ENCODE results near the gene APC. TPM values are rescaled to one million over a fixed set of nuclear protein-coding genes. Genes with fewer than 3 reads are reported as not detected.

Gene APC
- polyA plus RNA-seq, 1 experiment: 25.7 TPM

DNA sequence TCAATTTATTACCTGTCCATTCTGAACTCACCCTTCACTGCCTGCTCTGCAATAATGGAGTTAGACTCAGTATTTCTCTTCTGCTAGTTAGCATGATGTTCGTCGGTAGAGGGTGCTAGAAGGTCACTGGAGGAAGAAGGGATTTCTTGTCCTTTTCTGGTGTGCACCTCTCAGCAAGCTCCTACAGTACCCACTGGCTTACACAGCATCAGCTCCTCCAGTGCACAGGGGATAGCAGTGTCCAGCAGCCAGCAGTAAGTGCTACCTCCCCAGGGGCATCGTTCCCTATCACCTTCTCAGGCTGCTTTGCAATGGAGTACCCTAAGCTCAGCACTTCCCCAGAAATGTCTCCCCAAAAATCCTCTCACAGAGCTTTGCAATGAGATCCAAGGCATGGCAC is 45.9 kb upstream of the APC start:
- no peak for DNase-seq (ENCODE audit: low read depth, low spot score)
- Histone ChIP-seq H3K4me3 (ENCODE audit: low read depth, low read length) (no peak overlapping the region), H3K9me3 (ENCODE audit: control insufficient read depth, insufficient read depth, low read length) (no peaks in the 10 kb centered on the region), H3K27me3 (ENCODE audit: control insufficient read depth, insufficient read depth, low read length) (no peaks in the 10 kb centered on the region), H3K27ac (ENCODE audit: low read depth, low read length) (no peak overlapping the region)
- ChIA-PET CTCF (interaction anchor here (0.5 to 6.5 kb wide), 10 partner anchors 10 to 1625 kb away, joined by 3 to 68 read pairs (median 4); partner anchors contain the start of gene SRP19), POLR2A (no interaction called here)
- TF ChIP-seq, protein P1, sequence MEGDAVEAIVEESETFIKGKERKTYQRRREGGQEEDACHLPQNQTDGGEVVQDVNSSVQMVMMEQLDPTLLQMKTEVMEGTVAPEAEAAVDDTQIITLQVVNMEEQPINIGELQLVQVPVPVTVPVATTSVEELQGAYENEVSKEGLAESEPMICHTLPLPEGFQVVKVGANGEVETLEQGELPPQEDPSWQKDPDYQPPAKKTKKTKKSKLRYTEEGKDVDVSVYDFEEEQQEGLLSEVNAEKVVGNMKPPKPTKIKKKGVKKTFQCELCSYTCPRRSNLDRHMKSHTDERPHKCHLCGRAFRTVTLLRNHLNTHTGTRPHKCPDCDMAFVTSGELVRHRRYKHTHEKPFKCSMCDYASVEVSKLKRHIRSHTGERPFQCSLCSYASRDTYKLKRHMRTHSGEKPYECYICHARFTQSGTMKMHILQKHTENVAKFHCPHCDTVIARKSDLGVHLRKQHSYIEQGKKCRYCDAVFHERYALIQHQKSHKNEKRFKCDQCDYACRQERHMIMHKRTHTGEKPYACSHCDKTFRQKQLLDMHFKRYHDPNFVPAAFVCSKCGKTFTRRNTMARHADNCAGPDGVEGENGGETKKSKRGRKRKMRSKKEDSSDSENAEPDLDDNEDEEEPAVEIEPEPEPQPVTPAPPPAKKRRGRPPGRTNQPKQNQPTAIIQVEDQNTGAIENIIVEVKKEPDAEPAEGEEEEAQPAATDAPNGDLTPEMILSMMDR (IDR thresholded peaks at IDR 0.05; ENCODE audit: low read depth, low read length): peak; percentile 38; the same call in 1 of the 2 replicates

DNA sequence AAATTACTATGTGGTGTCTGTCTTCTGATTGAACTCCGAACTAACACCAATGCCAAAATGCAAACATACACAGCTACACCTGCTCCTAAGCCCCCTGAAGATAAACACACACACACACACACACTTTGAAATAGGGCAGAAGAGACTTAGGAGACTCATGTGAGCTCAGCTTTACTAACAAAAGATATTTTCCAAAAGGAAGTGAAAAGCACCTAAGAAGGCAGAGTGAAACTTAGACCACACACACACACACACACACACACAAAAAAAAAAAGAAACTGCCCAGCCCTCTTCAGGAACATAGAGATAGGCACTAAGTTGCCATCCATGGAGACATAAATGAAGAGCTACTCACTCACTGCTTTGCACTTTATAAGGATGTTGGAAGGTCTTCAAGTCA is 45.2 kb upstream of the APC start:
- Histone ChIP-seq H3K9me3 (ENCODE audit: control insufficient read depth, insufficient read depth, low read length) (no peaks in the 10 kb centered on the region), H3K4me3 (ENCODE audit: low read depth, low read length) (no peak overlapping the region), H3K27ac (ENCODE audit: low read depth, low read length) (no peak overlapping the region), H3K27me3 (ENCODE audit: control insufficient read depth, insufficient read depth, low read length) (no peaks in the 10 kb centered on the region)
- TF ChIP-seq, protein P1 (IDR thresholded peaks at IDR 0.05; ENCODE audit: low read depth, low read length): no peak
- CTCF ChIA-PET: interaction anchor here (0.7 to 6.5 kb wide), 5 partner anchors 65 to 180 kb away, joined by 3 to 68 read pairs (median 4); no protein-coding TSS in a partner anchor
- POLR2A ChIA-PET: no interaction called here
- DNase-seq (ENCODE audit: low read depth, low spot score): no peak

DNA sequence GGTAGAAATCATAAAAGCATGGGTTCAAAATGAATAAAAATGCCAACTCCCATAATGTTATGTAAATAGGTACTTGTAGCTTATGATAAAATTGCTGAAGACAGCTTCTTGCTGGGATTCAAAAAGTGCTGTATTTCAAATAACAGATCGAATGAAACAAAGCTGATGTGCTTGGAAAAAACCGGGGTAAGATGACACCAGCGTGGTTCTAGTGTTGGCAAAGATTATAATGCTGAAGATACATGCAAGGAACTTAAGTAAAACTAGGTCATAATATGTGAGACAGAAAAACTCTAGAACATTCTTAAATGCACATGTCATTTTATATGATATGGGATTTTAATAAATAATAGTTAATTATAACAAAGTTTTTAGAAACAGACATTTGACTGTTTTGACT is 44.4 kb upstream of the APC start:
- ChIA-PET POLR2A (no interaction called here), CTCF (interaction anchor here (0.7 to 6.5 kb wide), 2 partner anchors 64 to 179 kb away, joined by 3 to 68 read pairs; no protein-coding TSS in a partner anchor)
- TF ChIP-seq, protein P1 (IDR thresholded peaks at IDR 0.05; ENCODE audit: low read depth, low read length): no peak
- no peak for DNase-seq (ENCODE audit: low read depth, low spot score)
- H3K27ac ChIP-seq (ENCODE audit: low read depth, low read length): no peak overlapping the region
- no peak overlapping the region for H3K4me3 ChIP-seq (ENCODE audit: low read depth, low read length)
- H3K9me3 ChIP-seq (ENCODE audit: control insufficient read depth, insufficient read depth, low read length): no peaks in the 10 kb centered on the region
- no peaks in the 10 kb centered on the region for H3K27me3 ChIP-seq (ENCODE audit: control insufficient read depth, insufficient read depth, low read length)

DNA sequence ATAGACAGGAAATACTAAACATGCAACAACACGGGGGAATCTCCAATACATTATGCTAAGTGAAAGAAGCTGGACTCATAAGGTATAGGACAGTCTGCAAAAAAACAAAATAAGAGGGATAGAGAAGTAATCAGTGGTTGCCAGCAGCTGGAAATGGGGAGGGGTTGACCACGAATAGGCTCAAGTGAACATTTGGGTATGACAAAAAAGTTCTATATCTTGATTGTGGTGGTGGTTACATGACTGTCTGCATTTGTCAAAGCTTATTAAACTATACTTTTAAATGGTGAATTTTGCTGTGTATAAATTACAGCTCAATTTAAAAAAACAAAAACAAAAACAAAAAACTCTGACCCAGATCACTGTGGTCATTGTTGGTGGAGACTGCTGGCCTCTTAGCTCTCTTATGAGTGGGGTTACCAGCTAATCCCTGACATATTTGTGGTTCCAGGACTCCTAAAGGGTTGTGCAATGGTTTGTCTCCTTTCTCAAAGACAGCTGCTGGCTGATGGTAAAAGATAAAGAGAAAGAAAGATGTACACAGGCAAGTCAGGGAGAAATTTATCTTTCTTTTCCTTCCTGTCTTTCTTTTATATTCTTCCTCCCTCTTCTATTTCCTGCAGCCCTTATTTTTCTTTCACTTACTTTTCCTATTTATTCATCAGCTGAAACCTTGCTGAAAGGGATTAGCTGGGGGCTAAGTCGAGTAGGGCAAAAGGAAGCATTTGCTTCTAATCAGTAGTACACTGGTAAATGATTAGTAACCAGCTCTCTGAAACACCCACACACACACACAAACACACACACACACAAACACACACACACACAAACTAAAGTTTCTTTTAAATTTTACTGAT is 42.6 kb upstream of the APC start:
- Histone ChIP-seq H3K27ac (ENCODE audit: low read depth, low read length) (no peak overlapping the region), H3K27me3 (ENCODE audit: control insufficient read depth, insufficient read depth, low read length) (no peaks in the 10 kb centered on the region), H3K4me3 (ENCODE audit: low read depth, low read length) (no peak overlapping the region), H3K9me3 (ENCODE audit: control insufficient read depth, insufficient read depth, low read length) (no peaks in the 10 kb centered on the region)
- ChIA-PET POLR2A (interaction anchor here (0.7 kb wide), 2 partner anchors 9 to 10 kb away, joined by 3 to 5 read pairs; no protein-coding TSS in a partner anchor), CTCF (interaction anchor here (1.0 to 2.2 kb wide), 3 partner anchors 62 to 911 kb away, joined by 3 to 19 read pairs (median 4); no protein-coding TSS in a partner anchor)
- TF ChIP-seq, protein P1 (IDR thresholded peaks at IDR 0.05; ENCODE audit: low read depth, low read length): no peak
- DNase-seq (ENCODE audit: low read depth, low spot score): no peak

DNA sequence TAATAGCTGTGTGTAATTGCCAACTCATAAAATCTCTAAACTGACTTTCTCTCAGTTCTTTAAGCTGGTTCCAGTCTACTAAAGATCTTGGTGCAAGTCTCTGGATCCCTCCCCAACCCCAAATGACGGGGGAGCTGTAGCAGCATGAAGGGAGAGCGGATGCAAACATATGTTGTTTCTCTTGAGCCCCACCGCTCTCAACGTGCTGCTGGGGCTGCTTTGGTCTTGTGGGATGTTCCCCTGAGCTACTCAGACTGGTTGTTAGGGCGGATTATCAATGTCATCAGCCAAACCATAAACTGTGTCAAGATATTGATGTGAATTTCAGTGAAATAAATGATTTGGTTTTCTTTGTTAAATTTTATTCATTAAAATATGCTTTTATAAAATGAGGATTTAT is 40.9 kb upstream of the APC start:
- Histone ChIP-seq H3K4me3 (ENCODE audit: low read depth, low read length) (no peak overlapping the region), H3K27ac (ENCODE audit: low read depth, low read length) (no peak overlapping the region), H3K27me3 (ENCODE audit: control insufficient read depth, insufficient read depth, low read length) (no peaks in the 10 kb centered on the region), H3K9me3 (ENCODE audit: control insufficient read depth, insufficient read depth, low read length) (no peaks in the 10 kb centered on the region)
- POLR2A ChIA-PET: no interaction called here
- TF ChIP-seq, protein P1 (IDR thresholded peaks at IDR 0.05; ENCODE audit: low read depth, low read length): no peak
- CTCF ChIA-PET: interaction anchor here (1.3 kb wide), 1 partner anchor 60 kb away, joined by 6 read pairs; no protein-coding TSS in a partner anchor
- no peak for DNase-seq (ENCODE audit: low read depth, low spot score)
